GM12875 (cell line): ENCODE data around the gene IMPDH2.

Experiments used
- H3K4me3 ChIP-seq: one replicate; pipeline ENCODE4 v1.5.1; 2011; ENCODE audit warnings: low read depth, low read length, control low read depth
- CTCF ChIP-seq: IDR thresholded peaks from 2 replicates; pipeline ENCODE4 v1.5.1; 2011; ENCODE audit warnings: low read depth, mild to moderate bottlenecking, control low read depth, inconsistent platforms, low read length, moderate library complexity, borderline replicate concordance; ENCODE audit not compliant: insufficient read depth

Gene IMPDH2

GRCh38 chr3:49005303-49005680, 23.9 kb downstream of the IMPDH2 start:
- TF ChIP-seq CTCF: no peak
- no peak overlapping the region for H3K4me3 ChIP-seq

GRCh38 chr3:49004352-49005302, 24.6 kb downstream of the IMPDH2 start:
- no peak for TF ChIP-seq CTCF
- H3K4me3 ChIP-seq: no peak overlapping the region

GRCh38 chr3:49001155-49001554, 28.0 kb downstream of the IMPDH2 start:
- no peak for TF ChIP-seq CTCF
- H3K4me3 ChIP-seq: no peak overlapping the region

GRCh38 chr3:48999085-48999858, 29.9 kb downstream of the IMPDH2 start:
- no peak overlapping the region for H3K4me3 ChIP-seq
- no peak for TF ChIP-seq CTCF

GRCh38 chr3:48997714-48998637, 31.2 kb downstream of the IMPDH2 start:
- no peak overlapping the region for H3K4me3 ChIP-seq
- no peak for TF ChIP-seq CTCF

- no peak overlapping the region for H3K4me3 ChIP-seq
- no peak for TF ChIP-seq CTCF
These were observed 32.0 kb downstream of the IMPDH2 start for GRCh38 chr3:48997102-48997635.
